Right cardiac atrium (tissue), 5 donors: ENCODE measurements around the gene HTR3B. TPM values are rescaled to one million over a fixed set of nuclear protein-coding genes. Genes with fewer than 3 reads are reported as not detected.
"Not testable (repeated sequence)": the region's sequence is repeated elsewhere in the genome, so short reads cannot be mapped to it uniquely, and the experiment has no call there.

Experiments
- ATAC-seq, 2 donors: fragments of 200-7000 bp; cut with Tn5 transposase; one replicate each; pipeline versions ENCODE4 v1.8.0 to v1.9.1; 2020; ENCODE audit warnings: moderate library complexity in 2 of 2, mild to moderate bottlenecking in 1 of 2
- DNase-seq, 3 donors: peaks; one replicate each; pipeline ENCODE4 v3.0.0-alpha.2; 2020
- H3K27ac ChIP-seq: one replicate; pipeline ENCODE4 v1.5.1; 2013; ENCODE audit warnings: mild to moderate bottlenecking, low read length, control low read depth, moderate library complexity
- H3K27me3 ChIP-seq: one replicate; pipeline ENCODE4 v1.6.1; 2013; ENCODE audit not compliant: control insufficient read depth, insufficient read depth
- H3K4me1 ChIP-seq: one replicate; pipeline ENCODE4 v1.6.1; 2013; ENCODE audit warnings: low read length; ENCODE audit not compliant: control insufficient read depth, insufficient read depth
- H3K4me3 ChIP-seq: one replicate; pipeline ENCODE4 v1.5.1; 2013; ENCODE audit warnings: low read length, control low read depth
- H3K9me3 ChIP-seq: one replicate; pipeline ENCODE4 v1.6.1; 2013; ENCODE audit warnings: low read length; ENCODE audit not compliant: control insufficient read depth
- WGBS: extraction: QIAGEN DNeasy Blood & Tissue Kit; methylation state at CpG from one replicate; pipeline ENCODE4 v1.1.7; 2013; 5-methylcytosine and 5-hydroxymethylcytosine counted together
- intact Hi-C, 4 donors: fragments of 100-400 bp; cut with DNase I; formaldehyde crosslinking; loops; one replicate each; pipeline versions ENCODE4 v1.11.0 to v1.14.0; 2022 to 2023
- polyA plus RNA-seq: library from polyadenylated mRNA; stranded (reverse); fragments of 200-250 nt; gene quantifications from one replicate; pipeline ENCODE4 v1.2.3, GENCODE V29; 2013
- total RNA-seq, 4 donors: library from RNA; stranded (reverse); fragmentation: NEBNext Ultra II Directional; extraction: Animal tissue kit (Norgen Biotek cat#: 25700); gene quantifications; one replicate each; pipeline ENCODE4 v1.2.1, GENCODE V29; 2021
- donor health status: healthy with polysubstance abuse.
- donor health status: DM: no; HTN: yes; CAD: no.
- donor health status: DM: no; HTN: no; CAD: no.
- donor health status: DM: no; HTN: yes; CAD: no; lungs with severe emphysema.
- donor health status: DM: yes; HTN: yes; CAD: no.

HTR3B gene
- total and polyA plus RNA-seq, 5 donors, result not detected

DNA sequence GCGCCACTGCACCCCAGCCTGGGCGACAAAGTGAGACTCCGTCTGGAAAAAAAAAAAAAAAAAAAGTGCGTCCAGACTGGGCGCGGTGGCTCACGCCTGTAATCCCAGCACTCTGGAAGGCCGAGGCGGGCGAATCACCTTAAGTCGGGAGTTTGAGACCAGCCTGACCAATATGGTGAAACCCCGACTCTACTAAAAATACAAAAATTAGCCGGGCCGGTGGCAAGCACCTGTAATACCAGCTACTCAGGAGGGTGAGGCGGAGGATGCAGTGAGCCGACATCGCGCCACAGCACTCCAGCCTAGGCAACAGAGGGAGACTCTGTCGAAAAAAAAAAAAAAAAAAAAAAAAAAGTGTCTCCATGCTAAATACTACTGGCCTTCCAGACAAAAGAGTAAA is 30.5 kb upstream of the HTR3B start:
- H3K27ac ChIP-seq, result peak overlapping the region; percentile 70
- H3K9me3 ChIP-seq, result no peaks in the 10 kb centered on the region
- DNase-seq (peak in 1 of 3 donors; percentile 52), ATAC-seq (no peak)
- H3K4me1 ChIP-seq, result no peaks in the 10 kb centered on the region
- H3K4me3 ChIP-seq, result peak overlapping the region; percentile 99
- no peaks in the 10 kb centered on the region for H3K27me3 ChIP-seq
- intact Hi-C loops, result no loop called here
- WGBS, result 60% methylated on average over 19 of the region's 19 CpGs

DNA sequence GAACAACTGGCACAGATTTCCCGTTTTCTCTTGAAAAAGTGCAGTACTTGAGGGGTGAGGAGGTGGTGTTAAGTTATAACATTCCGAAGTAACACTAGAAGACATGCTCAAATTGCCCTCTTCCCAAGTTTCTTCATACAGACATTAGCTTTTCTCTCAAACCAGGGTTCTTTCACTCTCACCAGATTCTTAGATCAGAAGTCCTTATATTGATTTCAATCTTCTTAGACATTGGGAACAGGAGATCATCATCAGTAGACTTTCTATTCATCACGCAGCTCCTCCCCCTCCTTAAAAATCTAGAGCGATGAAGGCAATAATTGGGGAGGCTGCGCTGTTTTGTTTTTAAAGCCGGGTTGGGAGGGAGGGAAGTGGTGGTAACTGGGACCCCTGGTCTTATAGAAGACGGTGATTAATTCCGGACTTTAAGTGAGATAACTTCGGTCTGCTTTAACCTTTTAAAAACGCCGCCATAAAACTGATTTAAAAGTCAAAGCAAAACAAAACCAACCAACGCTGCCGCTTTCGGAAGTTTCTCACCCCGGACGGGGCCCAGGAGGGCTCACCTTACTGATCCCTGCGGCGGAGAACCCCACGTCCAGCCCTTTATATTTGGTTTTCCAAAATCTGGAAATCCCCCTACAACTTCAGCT is 29.9 kb upstream of the HTR3B start:
- DNase-seq (no peak), ATAC-seq (no peak)
- intact Hi-C loops, result no loop called here
- peak overlapping the region; percentile 85 for H3K27ac ChIP-seq
- peak overlapping the region; percentile 99 for H3K4me3 ChIP-seq
- no peaks in the 10 kb centered on the region for H3K4me1 ChIP-seq
- no peaks in the 10 kb centered on the region for H3K27me3 ChIP-seq
- no peaks in the 10 kb centered on the region for H3K9me3 ChIP-seq
- 4% methylated on average over 19 of the region's 19 CpGs for WGBS

DNA sequence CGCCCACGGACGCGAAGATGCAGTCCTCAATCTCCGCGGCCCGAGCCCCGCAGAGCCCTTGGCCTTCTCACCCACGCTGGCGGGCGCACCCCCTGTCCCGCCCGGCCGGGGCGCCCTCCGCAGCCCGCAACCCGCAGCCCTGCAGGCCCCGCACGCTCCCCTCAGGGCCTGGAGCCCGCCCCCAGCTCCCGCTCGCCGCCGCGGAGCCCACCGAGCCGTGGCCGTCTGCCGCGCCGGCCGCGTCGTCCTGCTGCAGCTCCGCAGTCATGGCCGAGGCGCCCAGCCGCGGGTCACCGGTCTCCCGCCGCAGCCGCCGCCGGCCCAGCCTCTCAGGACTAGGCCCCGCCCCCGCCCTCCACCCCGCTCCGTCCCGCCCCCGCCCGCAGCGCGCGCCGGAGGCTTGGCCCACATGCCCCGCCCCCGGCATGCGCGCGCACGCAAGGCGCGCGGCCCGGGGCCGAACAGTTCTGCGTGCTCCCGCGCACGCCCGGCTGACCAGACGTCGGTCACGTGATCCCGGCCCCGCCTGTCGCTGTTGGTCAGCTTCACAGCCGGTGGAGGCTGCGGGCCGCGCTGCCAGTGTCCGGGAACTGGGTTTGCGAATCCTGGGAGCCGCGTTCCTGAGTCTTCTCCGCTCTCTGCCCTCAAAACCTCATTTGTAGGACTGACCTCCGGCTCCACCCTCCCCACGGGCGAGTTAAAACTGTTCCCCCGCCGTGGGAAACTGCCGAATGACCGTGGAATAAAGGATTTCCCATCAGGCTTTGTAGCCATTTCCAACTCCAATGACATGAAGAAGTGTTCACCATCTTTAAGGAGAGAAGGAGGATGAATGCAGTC is 29.1 kb upstream of the HTR3B start, which contains the start of gene USP28:
USP28 (minus strand) TSS at position 339 of the 840 bp plus-strand sequence; CDS start at position 268, 71 bp downstream.
- no peaks in the 10 kb centered on the region for H3K9me3 ChIP-seq
- ATAC-seq (peak; percentile 91), DNase-seq (peak; percentile 98 to 99 (median 99))
- no peaks in the 10 kb centered on the region for H3K4me1 ChIP-seq
- H3K27me3 ChIP-seq, result no peaks in the 10 kb centered on the region
- H3K4me3 ChIP-seq, result peak within 1 kb of the TSS; percentile 99
- intact Hi-C loops, result no loop called here
- under 1% methylated on average over 95 of the region's 95 CpGs for WGBS
- peak within 1 kb of the TSS; percentile 100 for H3K27ac ChIP-seq

DNA sequence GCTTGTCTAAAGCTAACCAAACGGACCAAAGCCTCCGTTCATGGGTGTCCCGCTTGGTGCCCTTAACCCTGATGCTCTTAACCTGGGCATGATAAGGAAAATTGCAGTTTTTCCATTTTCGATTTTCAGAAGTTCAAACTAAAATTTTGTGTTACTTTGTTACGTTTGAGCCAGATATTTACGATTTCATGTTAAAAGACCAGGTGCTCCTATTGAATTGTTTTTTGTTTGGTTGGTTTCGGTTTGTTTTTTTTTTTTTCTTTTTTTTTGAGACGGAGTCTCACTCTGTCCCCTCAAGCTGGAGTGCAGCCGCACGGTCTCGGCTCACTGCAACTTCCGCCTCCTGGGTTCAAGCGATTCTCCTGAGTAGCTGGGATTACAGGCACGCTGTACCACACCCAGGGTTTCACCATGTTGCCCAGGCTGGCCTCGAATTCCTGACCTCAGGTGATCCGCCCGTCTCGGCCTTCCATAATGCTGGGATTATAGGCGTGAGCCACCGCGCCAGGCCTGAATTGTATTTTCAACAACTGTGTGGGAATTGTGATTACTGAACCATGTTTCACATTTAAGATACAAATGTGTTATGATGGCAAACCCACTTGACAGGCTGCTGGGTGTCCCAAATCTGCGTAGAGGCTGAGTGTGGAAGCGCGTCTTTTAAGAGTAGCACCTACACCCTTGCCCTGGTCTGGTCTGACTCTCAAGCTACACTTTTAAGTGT is 28.4 kb upstream of the HTR3B start:
- WGBS, result 82% methylated on average over 24 of the region's 24 CpGs
- H3K27me3 ChIP-seq, result no peaks in the 10 kb centered on the region
- peak in 1 of 3 donors; percentile 61 for DNase-seq
- H3K4me3 ChIP-seq, result peak overlapping the region; percentile 99
- no peak for ATAC-seq
- no peaks in the 10 kb centered on the region for H3K9me3 ChIP-seq
- H3K27ac ChIP-seq, result peak overlapping the region; percentile 100
- no peaks in the 10 kb centered on the region for H3K4me1 ChIP-seq
- intact Hi-C loops, result no loop called here

- no peaks in the 10 kb centered on the region for H3K4me1 ChIP-seq
- H3K27ac ChIP-seq, result no peak overlapping the region
- 96% methylated on average over 8 of the region's 8 CpGs for WGBS
- ATAC-seq (no peak), DNase-seq (no peak)
- no peaks in the 10 kb centered on the region for H3K9me3 ChIP-seq
- H3K4me3 ChIP-seq, result no peak overlapping the region
- intact Hi-C loops, result no loop called here
- H3K27me3 ChIP-seq, result no peaks in the 10 kb centered on the region
Measured at GRCh38 chr11:113876798-113877669, 27.6 kb upstream of the HTR3B start.

GRCh38 chr11:113877670-113878055 is 26.9 kb upstream of the HTR3B start:
- Histone ChIP-seq H3K4me3 (no peak overlapping the region), H3K27me3 (no peaks in the 10 kb centered on the region), H3K9me3 (no peaks in the 10 kb centered on the region), H3K27ac (no peak overlapping the region), H3K4me1 (no peaks in the 10 kb centered on the region)
- intact Hi-C loops, result no loop called here
- ATAC-seq (no peak), DNase-seq (no peak)
- 67% methylated on average over 5 of the region's 5 CpGs for WGBS

DNA sequence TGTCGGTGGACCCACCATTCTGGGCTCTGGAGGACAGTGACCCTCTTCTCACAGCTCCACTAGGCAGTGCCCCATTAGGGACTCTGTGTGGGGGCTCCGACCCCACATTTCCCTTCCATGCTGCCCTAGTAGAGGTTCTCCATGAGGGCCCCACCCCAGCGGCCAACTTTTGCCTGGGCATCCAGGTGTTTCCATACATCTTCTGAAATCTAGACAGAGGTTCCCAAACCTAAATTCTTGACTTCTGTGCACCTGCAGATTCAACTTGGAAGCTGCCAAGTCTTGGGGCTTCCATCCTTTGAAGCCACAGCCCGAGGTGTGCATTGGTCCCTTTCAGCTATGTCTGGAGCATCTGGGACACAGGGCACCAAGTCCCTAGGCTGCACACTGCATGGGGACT is 25.1 kb upstream of the HTR3B start:
- ATAC-seq, H3K4me3 ChIP-seq, H3K27ac ChIP-seq, intact Hi-C loops, H3K9me3 ChIP-seq, DNase-seq, H3K27me3 ChIP-seq, H3K4me1 ChIP-seq: not testable (repeated sequence)
- WGBS, result 94% methylated on average over 4 of the region's 4 CpGs

DNA sequence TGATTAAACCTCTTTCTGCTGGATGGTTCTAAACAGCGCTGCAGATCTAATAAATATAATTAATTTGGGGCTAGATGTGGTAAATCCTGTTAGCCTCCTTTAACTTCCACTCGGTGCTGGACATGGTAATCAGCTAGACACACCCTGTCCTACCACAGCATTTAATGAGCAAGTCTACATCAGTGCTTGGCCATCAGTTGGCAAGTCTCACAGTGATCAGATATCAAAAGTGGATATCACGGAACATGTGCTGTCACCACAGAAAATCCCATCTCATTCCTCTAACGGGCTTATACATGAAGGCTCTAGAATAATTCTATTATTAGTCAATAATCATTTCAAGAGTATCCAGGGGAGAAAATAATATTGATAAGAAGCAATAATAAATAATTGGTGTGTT is 23.6 kb upstream of the HTR3B start:
- intact Hi-C loops, result no loop called here
- 73% methylated on average over 4 of the region's 4 CpGs for WGBS
- no peak for ATAC-seq

GRCh38 chr11:113881856-113882255 is 22.7 kb upstream of the HTR3B start:
- H3K9me3 ChIP-seq, result no peaks in the 10 kb centered on the region
- intact Hi-C loops, result no loop called here

More for the DNA sequence above, 23.6 kb upstream of the HTR3B start:
- H3K4me3 ChIP-seq, result no peak overlapping the region
- no peaks in the 10 kb centered on the region for H3K27me3 ChIP-seq
- no peaks in the 10 kb centered on the region for H3K4me1 ChIP-seq
- H3K27ac ChIP-seq, result no peak overlapping the region
- no peak for DNase-seq
- H3K9me3 ChIP-seq, result no peaks in the 10 kb centered on the region

GRCh38 chr11:113884361-113884836 is 20.2 kb upstream of the HTR3B start:
- no peaks in the 10 kb centered on the region for H3K4me1 ChIP-seq

More at GRCh38 chr11:113881856-113882255, 22.7 kb upstream of the HTR3B start:
- Histone ChIP-seq H3K4me1 (no peaks in the 10 kb centered on the region), H3K27me3 (no peaks in the 10 kb centered on the region), H3K4me3 (no peak overlapping the region), H3K27ac (no peak overlapping the region)
- no peak for DNase-seq
- 74% methylated on average over 1 of the region's 1 CpG for WGBS
- ATAC-seq, result no peak

More at GRCh38 chr11:113884361-113884836, 20.2 kb upstream of the HTR3B start:
- intact Hi-C loops, result no loop called here
- 65% methylated on average over 7 of the region's 7 CpGs for WGBS
- Histone ChIP-seq H3K4me3 (no peak overlapping the region), H3K27ac (no peak overlapping the region), H3K27me3 (no peaks in the 10 kb centered on the region), H3K9me3 (no peaks in the 10 kb centered on the region)
- DNase-seq (no peak), ATAC-seq (no peak)
